Neural cell (in vitro differentiated cells): Measurements from ENCODE around the gene UGT1A8. TPM values are rescaled to one million over a fixed set of nuclear protein-coding genes. Genes with fewer than 3 reads are reported as not detected.

Source experiments
- H2AFZ ChIP-seq: fragments of 200-600, 300-800 bp; sonication (generic), shearing (Covaris generic); 2 replicates; pipeline ENCODE4 v1.6.0; 2014; ENCODE audit warnings: low read depth, mild to moderate bottlenecking, antibody characterized with exemption, low read length, moderate library complexity
- H3F3A ChIP-seq: fragments of 200-600 bp; shearing (Covaris generic); 2 replicates; pipeline ENCODE4 v1.6.1; 2016; ENCODE audit warnings: mild to moderate bottlenecking, moderate library complexity, mixed read lengths, antibody characterized with exemption, low read length; ENCODE audit not compliant: insufficient read depth, poor library complexity, severe bottlenecking
- H3K27ac ChIP-seq: fragments of 200-600, 300-800 bp; sonication (generic), shearing (Covaris generic); 2 replicates; pipeline ENCODE4 v1.5.1; 2014; ENCODE audit warnings: mild to moderate bottlenecking, low read length, moderate library complexity
- H3K27me3 ChIP-seq: fragments of 300-800, 200-600 bp; sonication (generic), shearing (Covaris generic); 2 replicates; pipeline ENCODE4 v1.6.0; 2014; ENCODE audit warnings: mild to moderate bottlenecking, low read depth, low read length, moderate library complexity; ENCODE audit not compliant: insufficient read depth
- H3K36me3 ChIP-seq: fragments of 300-800, 200-600 bp; sonication (generic), shearing (Covaris generic); 2 replicates; pipeline ENCODE4 v1.5.1; 2014; ENCODE audit warnings: mild to moderate bottlenecking, antibody characterized with exemption, low read length, moderate library complexity; ENCODE audit not compliant: insufficient read depth
- H3K4me2 ChIP-seq: fragments of 300-800, 200-600 bp; sonication (generic), shearing (Covaris generic); 2 replicates; pipeline ENCODE4 v1.6.0; 2014; ENCODE audit warnings: mild to moderate bottlenecking, low read length
- H3K4me3 ChIP-seq: fragments of 300-800, 200-600 bp; sonication (generic), shearing (Covaris generic); 2 replicates; pipeline ENCODE4 v1.5.1; 2014; ENCODE audit warnings: mild to moderate bottlenecking, low read length, moderate library complexity
- H3K79me2 ChIP-seq: fragments of 200-600 bp; shearing (Covaris generic); replicated peaks from 2 replicates; pipeline ENCODE4 v1.6.0; 2014; ENCODE audit warnings: mild to moderate bottlenecking, low read length, moderate library complexity; ENCODE audit not compliant: insufficient read depth
- H3K9ac ChIP-seq: fragments of 300-800, 200-600 bp; sonication (generic), shearing (Covaris generic); 2 replicates; pipeline ENCODE4 v1.6.1; 2016; ENCODE audit warnings: mild to moderate bottlenecking, low read length, mixed read lengths
- H3K9me2 ChIP-seq: fragments of 200-600 bp; shearing (Covaris generic); 2 replicates; pipeline ENCODE4 v1.6.1; 2016; ENCODE audit warnings: mild to moderate bottlenecking, low read length, mixed read lengths; ENCODE audit not compliant: insufficient read depth
- H3K9me3 ChIP-seq: fragments of 200-600, 300-800 bp; sonication (generic), shearing (Covaris generic); 2 replicates; pipeline ENCODE4 v1.6.1; 2016; ENCODE audit warnings: mild to moderate bottlenecking, mixed run types, low read length, moderate library complexity, mixed read lengths
- H4K20me1 ChIP-seq: fragments of 200-600 bp; shearing (Covaris generic); 2 replicates; pipeline ENCODE4 v1.6.1; 2016; ENCODE audit warnings: mild to moderate bottlenecking, mixed run types; ENCODE audit not compliant: insufficient read depth
- CTCF ChIP-seq: fragments of 450-650 bp; IDR thresholded peaks from 2 replicates; pipeline ENCODE4 v1.5.1; 2014; ENCODE audit warnings: antibody characterized with exemption, mild to moderate bottlenecking, moderate library complexity; ENCODE audit not compliant: poor library complexity, severe bottlenecking
- EP300 ChIP-seq: fragments of 450-650 bp; conservative IDR thresholded peaks from 2 replicates; pipeline ENCODE4 v1.6.1; 2014; ENCODE audit warnings: antibody characterized with exemption, mild to moderate bottlenecking, moderate library complexity; ENCODE audit not compliant: poor library complexity, severe bottlenecking
- EZH2 ChIP-seq: fragments of 200-600, 300-800 bp; shearing (Covaris generic), sonication (generic); IDR thresholded peaks from 2 replicates; pipeline ENCODE4 v1.6.1; 2014; ENCODE audit warnings: antibody characterized with exemption, low read length, borderline replicate concordance, mild to moderate bottlenecking; ENCODE audit not compliant: insufficient read depth, poor library complexity, severe bottlenecking
- MXI1 ChIP-seq: fragments of 450-650 bp; conservative IDR thresholded peaks from 2 replicates; pipeline ENCODE4 v1.6.1; 2014; ENCODE audit warnings: antibody characterized with exemption, mild to moderate bottlenecking; ENCODE audit not compliant: poor library complexity, severe bottlenecking
- POLR2AphosphoS5 ChIP-seq: IDR thresholded peaks from 2 replicates; pipeline ENCODE4 v1.6.1; 2012
- RAD21 ChIP-seq: fragments of 450-650 bp; conservative IDR thresholded peaks from 2 replicates; pipeline ENCODE4 v1.6.1; 2014; ENCODE audit warnings: antibody characterized with exemption, mild to moderate bottlenecking, moderate library complexity
- REST ChIP-seq: IDR thresholded peaks from 2 replicates; pipeline ENCODE4 v1.6.1; 2012; ENCODE audit warnings: borderline replicate concordance
- SMC3 ChIP-seq: fragments of 450-650 bp; conservative IDR thresholded peaks from 2 replicates; pipeline ENCODE4 v1.6.1; 2014; ENCODE audit warnings: antibody characterized with exemption, mild to moderate bottlenecking, moderate library complexity; ENCODE audit not compliant: poor library complexity
- TAF1 ChIP-seq: IDR thresholded peaks from 2 replicates; pipeline ENCODE4 v1.6.1; 2012; ENCODE audit warnings: low read depth
- polyA plus RNA-seq: library from polyadenylated mRNA; depleted of rRNA; stranded (reverse); fragments of >200 nt; gene quantifications from 2 replicates; pipeline ENCODE4 v1.2.3, GENCODE V29; 2014

UGT1A8 gene
- polyA plus RNA-seq, 1 donor from 2014 or later: not detected

- no peak for TF ChIP-seq SMC3
- no peak for TF ChIP-seq RAD21
- no peak for TF ChIP-seq EP300
- TF ChIP-seq TAF1: no peak
- TF ChIP-seq EZH2: no peak
- no peak for TF ChIP-seq REST
- no peak for TF ChIP-seq CTCF
- no peak for TF ChIP-seq POLR2AphosphoS5
- no peak for TF ChIP-seq MXI1
- Histone ChIP-seq H3K4me3 (no peak overlapping the region), H3K36me3 (no peaks in the 10 kb centered on the region), H3K27me3 (no peaks in the 10 kb centered on the region), H2AFZ (no peak overlapping the region), H3K9ac (no peak overlapping the region), H4K20me1 (no peaks in the 10 kb centered on the region), H3F3A (no peaks in the 10 kb centered on the region), H3K27ac (no peak overlapping the region), H3K9me2 (no peaks in the 10 kb centered on the region), H3K4me2 (no peak overlapping the region), H3K79me2 (no peaks in the 10 kb centered on the region), H3K9me3 (no peaks in the 10 kb centered on the region)
Measured at GRCh38 chr2:233801357-233802131, 184.1 kb downstream of the UGT1A8 start.

- no peaks in the 10 kb centered on the region for H3K79me2 ChIP-seq
- no peaks in the 10 kb centered on the region for H3K36me3 ChIP-seq
- no peak overlapping the region for H3K27ac ChIP-seq
- H3K9ac ChIP-seq: no peak overlapping the region
- no peaks in the 10 kb centered on the region for H3K9me3 ChIP-seq
- H3K27me3 ChIP-seq: no peaks in the 10 kb centered on the region
- H3K9me2 ChIP-seq: no peaks in the 10 kb centered on the region
- H4K20me1 ChIP-seq: no peaks in the 10 kb centered on the region
- TF ChIP-seq POLR2AphosphoS5 (no peak), RAD21 (no peak), EP300 (no peak), CTCF (no peak)
- no peak overlapping the region for H2AFZ ChIP-seq
- no peak overlapping the region for H3K4me3 ChIP-seq
- no peak overlapping the region for H3K4me2 ChIP-seq
- H3F3A ChIP-seq: no peaks in the 10 kb centered on the region
Measured at GRCh38 chr2:233802132-233802815, 184.8 kb downstream of the UGT1A8 start.
